ENCODE measurements around the gene LRP5. TPM values are rescaled to one million over a fixed set of nuclear protein-coding genes. Genes with fewer than 3 reads are reported as not detected.
"Not testable (repeated sequence)": the region's sequence is repeated elsewhere in the genome, so short reads cannot be mapped to it uniquely, and the experiment has no call there.

The LRP5 gene
- total and polyA plus RNA-seq, 10 donors = 3.9 to 21.8 (median 14.1) TPM

GRCh38 chr11:68298659-68299516, 13.5 kb upstream of the LRP5 start:
- Histone ChIP-seq H3K27ac (no peak overlapping the region), H3K4me3 (no peak overlapping the region), H3K27me3 (replicated peaks in 1 of 7) (peaks cover 0 to 6% (median 0%) of the 10 kb centered on the region in 7 donors), H3K9me3 (peaks cover 0 to 2% (median 0%) of the 10 kb centered on the region in 8 donors), H3K36me3 (no peaks in the 10 kb centered on the region), H3K4me1 (peaks cover 12 to 49% (median 30%) of the 10 kb centered on the region in 6 donors)
- intact Hi-C loops (cut with DNase I; ENCODE audit: low total_unique reads) = no loop called here
- WGBS, 5 donors = 68 to 71% (median 70%) methylated on average over 13 to 15 of the region's 15 CpGs
- no peak for TF ChIP-seq POLR2AphosphoS5 (IDR thresholded peaks at IDR 0.05)
- DNase-seq = no peak

- intact Hi-C loops (cut with DNase I; ENCODE audit: low total_unique reads); H3K36me3 ChIP-seq; H3K27me3 ChIP-seq (replicated peaks in 1 of 7); H3K4me3 ChIP-seq; DNase-seq; H3K27ac ChIP-seq; H3K9me3 ChIP-seq: not testable (repeated sequence)
- peaks cover 12 to 45% (median 28%) of the 10 kb centered on the region in 6 donors for H3K4me1 ChIP-seq
- WGBS, 5 donors = 92 to 98% (median 94%) methylated on average over 9 of the region's 9 CpGs
Observed at GRCh38 chr11:68299517-68299879, 12.9 kb upstream of the LRP5 start.

GRCh38 chr11:68300076-68300830, 12.1 kb upstream of the LRP5 start:
- TF ChIP-seq POLR2AphosphoS5 (IDR thresholded peaks at IDR 0.05) (no peak), CTCF (IDR thresholded peaks at IDR 0.05 in 8 of 11, conservative IDR thresholded peaks at IDR 0.05 in 3 of 11) (no peak), POLR2A (IDR thresholded peaks at IDR 0.05) (no peak)
- H3K9me3 ChIP-seq = peaks cover 0 to 4% (median 0%) of the 10 kb centered on the region in 8 donors
- H3K36me3 ChIP-seq = no peaks in the 10 kb centered on the region
- H3K27ac ChIP-seq = no peak overlapping the region
- intact Hi-C loops (cut with DNase I; ENCODE audit: low total_unique reads) = no loop called here
- peak; percentile 6 for DNase-seq
- H3K27me3 ChIP-seq (replicated peaks in 1 of 7) = peaks cover 0 to 6% (median 0%) of the 10 kb centered on the region in 7 donors
- WGBS, 5 donors = 83 to 93% (median 92%) methylated on average over 10 to 12 of the region's 12 CpGs
- peaks cover 12 to 45% (median 28%) of the 10 kb centered on the region in 6 donors for H3K4me1 ChIP-seq
- no peak overlapping the region for H3K4me3 ChIP-seq

GRCh38 chr11:68302256-68302655, 10.1 kb upstream of the LRP5 start:
- TF ChIP-seq CTCF (IDR thresholded peaks at IDR 0.05 in 8 of 11, conservative IDR thresholded peaks at IDR 0.05 in 3 of 11) (no peak), POLR2AphosphoS5 (IDR thresholded peaks at IDR 0.05) (no peak)
- Histone ChIP-seq H3K4me3 (no peak overlapping the region), H3K36me3 (no peaks in the 10 kb centered on the region), H3K27me3 (replicated peaks in 1 of 7) (peaks cover 0 to 6% (median 0%) of the 10 kb centered on the region in 7 donors), H3K27ac (no peak overlapping the region), H3K9me3 (peaks cover 0 to 4% (median 0%) of the 10 kb centered on the region in 8 donors), H3K4me1 (peaks cover 12 to 37% (median 26%) of the 10 kb centered on the region in 6 donors)
- WGBS, 5 donors = 69 to 96% (median 77%) methylated on average over 5 of the region's 5 CpGs
- intact Hi-C loops (cut with DNase I; ENCODE audit: low total_unique reads) = no loop called here
- peak; percentile 49 for DNase-seq

- Histone ChIP-seq H3K36me3 (no peaks in the 10 kb centered on the region), H3K27me3 (replicated peaks in 1 of 7) (peaks cover 0 to 6% (median 0%) of the 10 kb centered on the region in 7 donors), H3K27ac (peak overlapping the region in 1 of 8 donors; percentile 31), H3K9me3 (peaks cover 0 to 4% (median 0%) of the 10 kb centered on the region in 8 donors), H3K4me1 (peaks cover 9 to 33% (median 22%) of the 10 kb centered on the region in 6 donors), H3K4me3 (no peak overlapping the region)
- intact Hi-C loops (cut with DNase I; ENCODE audit: low total_unique reads) = no loop called here
- no peak for TF ChIP-seq POLR2A (IDR thresholded peaks at IDR 0.05)
- no peak for TF ChIP-seq CTCF (IDR thresholded peaks at IDR 0.05 in 8 of 11, conservative IDR thresholded peaks at IDR 0.05 in 3 of 11)
- no peak for TF ChIP-seq POLR2AphosphoS5 (IDR thresholded peaks at IDR 0.05)
- DNase-seq = no peak
- WGBS, 5 donors = 37 to 73% (median 60%) methylated on average over 3 to 7 of the region's 7 CpGs
Observed at GRCh38 chr11:68302670-68303069, 9.7 kb upstream of the LRP5 start.
